Measurements from ENCODE around the gene KCTD19.
A peak's percentile ranks its signal among the peaks of the same experiment; 100 is the strongest.

The KCTD19 gene

DNA sequence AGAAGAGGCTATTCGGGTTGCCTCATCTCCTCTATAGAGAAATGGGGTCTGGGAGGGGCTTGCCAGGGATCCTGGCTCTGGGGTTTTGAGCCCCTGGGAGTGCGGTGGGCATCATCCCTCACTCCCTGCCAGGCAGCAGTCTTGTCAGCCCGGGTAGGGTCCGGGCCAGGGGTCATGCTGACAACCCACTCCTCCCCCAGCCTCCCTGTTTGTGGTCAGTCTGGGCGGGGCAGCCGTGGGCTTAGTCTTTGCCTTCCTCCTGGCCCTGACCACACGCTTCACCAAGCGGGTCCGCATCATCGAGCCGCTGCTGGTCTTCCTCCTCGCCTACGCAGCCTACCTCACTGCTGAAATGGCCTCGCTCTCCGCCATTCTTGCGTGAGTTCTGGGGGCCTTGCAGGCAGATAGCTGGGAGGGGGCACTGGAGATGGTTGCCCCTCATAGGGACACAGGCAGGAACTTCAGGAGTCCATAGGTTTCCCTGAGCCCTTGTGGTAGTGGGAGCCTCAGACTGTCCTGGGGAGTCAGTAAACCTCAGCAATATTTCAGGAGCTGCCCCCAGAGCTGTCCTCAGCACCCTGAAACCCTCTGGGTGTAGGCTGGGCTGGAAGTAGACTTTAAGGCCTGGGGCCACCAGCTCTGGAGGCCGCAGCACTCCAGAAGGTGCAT is 70.9 kb downstream of the KCTD19 start:
- TF ChIP-seq, protein P1, sequence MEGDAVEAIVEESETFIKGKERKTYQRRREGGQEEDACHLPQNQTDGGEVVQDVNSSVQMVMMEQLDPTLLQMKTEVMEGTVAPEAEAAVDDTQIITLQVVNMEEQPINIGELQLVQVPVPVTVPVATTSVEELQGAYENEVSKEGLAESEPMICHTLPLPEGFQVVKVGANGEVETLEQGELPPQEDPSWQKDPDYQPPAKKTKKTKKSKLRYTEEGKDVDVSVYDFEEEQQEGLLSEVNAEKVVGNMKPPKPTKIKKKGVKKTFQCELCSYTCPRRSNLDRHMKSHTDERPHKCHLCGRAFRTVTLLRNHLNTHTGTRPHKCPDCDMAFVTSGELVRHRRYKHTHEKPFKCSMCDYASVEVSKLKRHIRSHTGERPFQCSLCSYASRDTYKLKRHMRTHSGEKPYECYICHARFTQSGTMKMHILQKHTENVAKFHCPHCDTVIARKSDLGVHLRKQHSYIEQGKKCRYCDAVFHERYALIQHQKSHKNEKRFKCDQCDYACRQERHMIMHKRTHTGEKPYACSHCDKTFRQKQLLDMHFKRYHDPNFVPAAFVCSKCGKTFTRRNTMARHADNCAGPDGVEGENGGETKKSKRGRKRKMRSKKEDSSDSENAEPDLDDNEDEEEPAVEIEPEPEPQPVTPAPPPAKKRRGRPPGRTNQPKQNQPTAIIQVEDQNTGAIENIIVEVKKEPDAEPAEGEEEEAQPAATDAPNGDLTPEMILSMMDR (conservative IDR thresholded peaks at IDR 0.05), result no peak
- no peak overlapping the region for H3K27ac ChIP-seq

DNA sequence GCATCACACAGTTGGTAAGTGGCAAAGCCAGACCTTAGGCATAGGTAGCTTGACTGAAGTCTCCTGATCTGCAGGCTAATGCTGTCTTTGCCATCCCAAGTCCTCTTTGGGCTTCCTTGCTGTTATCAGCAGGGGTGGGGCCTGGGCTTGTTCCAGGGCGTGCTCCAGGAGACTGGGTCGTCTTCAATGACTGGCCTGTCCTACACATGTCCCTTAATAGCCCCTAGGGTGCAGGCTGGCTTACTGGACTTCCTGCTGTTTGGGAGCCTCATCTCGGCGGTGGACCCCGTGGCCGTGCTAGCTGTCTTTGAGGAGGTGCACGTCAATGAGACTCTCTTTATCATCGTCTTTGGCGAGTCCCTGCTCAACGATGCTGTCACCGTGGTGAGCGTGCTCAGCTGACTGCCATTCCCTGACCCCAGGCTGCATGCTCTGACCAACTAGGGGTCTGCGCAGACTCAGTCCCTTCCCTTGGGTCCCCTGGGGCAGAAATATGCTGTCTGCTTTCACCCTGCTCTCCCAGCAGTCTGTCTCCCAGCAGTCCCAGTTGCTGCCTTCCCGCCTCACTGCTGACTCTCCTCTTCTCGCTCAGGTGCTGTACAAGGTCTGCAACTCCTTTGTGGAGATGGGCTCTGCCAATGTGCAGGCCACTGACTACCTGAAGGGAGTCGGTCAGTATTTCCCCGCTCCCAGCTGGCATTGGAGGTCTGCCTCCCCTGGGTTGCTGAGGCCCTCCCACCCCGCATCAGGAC is 71.6 kb downstream of the KCTD19 start:
- no peak overlapping the region for H3K27ac ChIP-seq
- TF ChIP-seq, protein P1 (conservative IDR thresholded peaks at IDR 0.05), result no peak

DNA sequence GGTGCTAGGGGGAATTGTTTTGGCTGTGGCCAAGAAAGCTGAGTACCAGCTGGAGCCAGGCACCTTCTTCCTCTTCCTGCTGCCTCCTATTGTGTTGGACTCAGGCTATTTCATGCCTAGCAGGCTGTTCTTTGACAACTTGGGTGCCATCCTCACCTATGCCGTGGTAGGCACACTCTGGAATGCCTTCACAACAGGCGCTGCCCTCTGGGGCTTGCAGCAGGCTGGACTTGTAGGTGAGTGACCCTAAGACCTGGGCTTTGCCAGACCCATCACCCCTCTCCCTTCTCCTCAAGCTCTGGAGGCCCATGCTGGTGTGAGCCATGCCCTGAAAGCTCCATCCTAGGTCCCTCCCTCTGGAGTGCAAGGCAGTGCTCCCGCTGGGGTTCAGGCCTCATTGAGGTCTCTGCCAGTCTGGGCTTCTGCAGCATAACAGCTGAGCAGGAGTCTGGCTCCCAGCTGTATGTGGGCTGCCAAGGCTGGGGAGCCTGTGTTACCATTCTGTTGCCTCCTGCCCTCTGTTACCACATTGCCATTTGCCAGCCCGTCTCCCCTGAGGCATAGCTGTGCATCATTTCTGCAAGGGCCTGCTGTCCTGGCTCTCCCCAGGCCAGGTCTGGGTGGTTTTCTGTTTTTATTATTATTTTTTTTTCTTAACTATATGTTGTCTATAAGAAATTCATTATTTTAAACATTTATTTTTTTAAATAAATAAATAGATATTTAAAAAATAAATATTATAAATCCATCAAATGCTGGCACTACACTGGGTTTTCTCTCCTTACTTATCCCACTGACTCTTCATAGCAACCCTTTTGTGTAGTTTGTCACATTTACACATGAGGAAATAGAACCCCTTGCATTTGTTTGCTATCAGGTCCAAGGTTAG is 73.7 kb downstream of the KCTD19 start:
- TF ChIP-seq, protein P1 (conservative IDR thresholded peaks at IDR 0.05), result no peak
- H3K27ac ChIP-seq, result no peak overlapping the region

DNA sequence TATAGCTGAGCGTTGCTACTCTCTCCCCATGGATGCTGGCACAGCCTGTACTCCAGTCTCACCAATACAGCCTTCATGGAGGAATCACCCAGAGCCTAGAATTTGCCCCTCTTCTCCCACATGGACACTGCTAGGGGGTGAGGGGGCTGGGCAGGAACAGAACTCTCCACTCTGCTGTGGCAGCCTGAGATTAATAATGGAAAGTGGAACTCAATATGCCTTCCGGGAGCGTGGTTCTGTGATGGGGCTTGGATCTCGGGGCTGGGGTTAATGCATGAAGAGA is 76.6 kb downstream of the KCTD19 start:
- TF ChIP-seq, protein P1 (conservative IDR thresholded peaks at IDR 0.05), result no peak
- H3K27ac ChIP-seq, result no peak overlapping the region

DNA sequence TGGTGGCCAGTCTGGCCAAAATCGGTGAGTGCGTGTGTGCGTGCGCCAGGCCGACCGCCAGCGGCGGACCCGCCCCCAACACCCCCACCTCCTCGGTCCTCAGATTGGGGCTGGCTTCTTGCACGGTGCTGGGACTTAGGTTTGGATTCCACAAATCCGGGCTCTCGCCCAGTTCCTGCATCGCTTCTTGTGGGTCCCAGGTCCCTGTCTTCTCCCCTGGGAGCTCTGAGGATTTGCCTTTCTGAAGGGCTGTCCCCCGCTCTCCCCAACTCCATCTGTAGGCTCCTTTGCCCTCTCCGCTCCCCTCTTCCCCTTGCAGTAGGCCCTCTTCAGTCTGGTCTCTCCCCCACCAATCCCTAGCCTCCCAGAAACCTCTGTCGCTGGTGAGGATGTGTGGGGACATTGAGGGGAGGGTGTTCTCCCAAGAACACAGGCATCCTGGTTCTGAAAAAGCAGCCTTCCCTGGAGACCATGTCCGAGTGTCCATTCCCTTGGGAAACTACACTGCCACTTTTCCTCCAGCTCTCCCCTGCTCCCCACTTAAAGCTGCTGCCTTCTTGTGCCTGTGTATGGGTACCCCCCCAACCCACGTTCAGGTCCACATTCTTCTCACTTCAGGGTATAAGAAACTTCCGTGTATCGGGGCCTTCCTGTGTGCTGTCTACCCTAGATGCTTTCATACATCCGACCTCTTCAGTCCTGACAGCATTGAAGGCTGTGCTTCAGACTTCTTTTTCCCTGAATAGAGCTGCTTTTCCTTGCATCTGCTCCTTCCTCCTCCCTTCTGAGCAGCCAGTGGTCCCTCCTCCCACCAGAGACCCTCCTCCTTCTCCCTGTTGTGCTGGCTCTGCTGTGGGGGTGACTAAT is 77.1 kb downstream of the KCTD19 start:
- H3K27ac ChIP-seq, result peak overlapping the region; percentile 80; the same call in 1 of the 2 replicates
- TF ChIP-seq, protein P1 (conservative IDR thresholded peaks at IDR 0.05), result no peak

DNA sequence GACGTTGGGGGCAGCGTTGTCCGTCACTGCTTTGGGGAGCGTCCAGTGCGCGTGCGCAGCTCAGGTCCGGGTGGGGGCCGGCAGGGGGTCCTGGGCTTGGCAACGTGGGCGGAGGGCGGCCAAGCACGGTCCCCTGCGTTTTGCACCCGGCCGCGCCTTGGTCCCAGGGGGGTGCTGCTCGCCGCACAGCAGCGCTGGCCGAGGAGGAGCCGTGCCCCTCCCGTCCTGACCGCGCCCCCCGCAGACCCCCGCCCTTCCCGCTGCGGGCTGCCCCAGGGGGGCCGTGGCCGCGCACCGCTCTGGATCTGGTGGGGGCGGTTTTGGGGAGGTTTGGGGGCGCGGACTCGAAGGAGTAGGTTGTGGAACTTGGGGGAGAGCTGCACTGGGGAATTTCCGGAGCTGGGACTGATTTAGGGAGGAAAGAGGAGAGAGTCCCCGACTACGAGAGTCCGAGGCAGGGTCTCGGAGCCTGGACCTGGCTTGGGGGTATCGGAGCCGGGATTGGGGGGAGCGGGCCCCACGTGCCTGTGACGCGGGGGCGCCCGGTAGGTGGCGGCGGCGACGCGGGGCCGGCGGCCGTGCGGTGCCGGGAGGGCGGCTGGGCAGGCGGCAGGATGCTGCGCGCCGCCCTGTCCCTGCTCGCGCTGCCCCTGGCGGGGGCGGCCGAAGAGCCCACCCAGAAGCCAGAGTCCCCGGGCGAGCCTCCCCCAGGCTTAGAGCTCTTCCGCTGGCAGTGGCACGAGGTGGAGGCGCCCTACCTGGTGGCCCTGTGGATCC is 78.0 kb downstream of the KCTD19 start, which contains the start of gene SLC9A5:
Gene SLC9A5 (plus strand): TSS at position 579 of the 777 bp plus-strand sequence. CDS start 36 bp downstream, at position 615.
- H3K27ac ChIP-seq, result peak within 1 kb of the TSS; percentile 80
- TF ChIP-seq, protein P1 (conservative IDR thresholded peaks at IDR 0.05), result peak; percentile 30

All from VCaP (cell line).